ENCODE results near the gene CDH26. TPM values are rescaled to one million over a fixed set of nuclear protein-coding genes. Genes with fewer than 3 reads are reported as not detected.

Gene CDH26
- total and polyA plus RNA-seq, 2 of the 13 experiments (the other 11 are each of a cell fraction or from before 2014, with no cell fraction given), result 0.40 to 1.1 TPM

DNA sequence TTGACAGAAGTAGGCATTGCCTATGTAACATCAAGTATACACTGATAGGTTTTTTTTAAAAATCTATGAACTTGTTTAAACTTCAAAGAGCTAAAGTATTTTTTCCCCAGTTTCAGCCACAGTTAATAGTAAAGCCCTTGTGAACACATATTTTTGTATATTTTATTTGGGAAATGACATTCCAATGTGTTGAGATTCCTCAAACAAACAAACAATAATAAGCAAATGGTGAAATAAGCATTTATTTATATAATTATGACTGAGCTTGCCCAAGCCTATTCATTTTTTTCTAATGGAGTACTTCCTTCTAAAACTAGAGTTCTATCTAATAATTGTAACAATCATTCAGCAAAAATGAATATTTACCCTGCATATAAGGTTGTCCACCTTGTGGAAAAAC, 37.3 kb upstream of the CDH26 start:
- H3K27me3 ChIP-seq (ENCODE audit: control insufficient read depth in 1 of 2, insufficient read depth in 2 of 2, low read length in 2 of 2), result no peaks in the 10 kb centered on the region
- no peaks in the 10 kb centered on the region for H3K79me2 ChIP-seq (ENCODE audit: insufficient read depth, low read length)
- no peaks in the 10 kb centered on the region for H3K4me1 ChIP-seq (ENCODE audit: insufficient read depth, low read length)
- no peak overlapping the region for H3K27ac ChIP-seq (ENCODE audit: extremely low read length, insufficient read depth, low read length)
- H3K36me3 ChIP-seq (replicated peaks in 1 of 2; ENCODE audit: control insufficient read depth in 1 of 2, insufficient read depth in 2 of 2, low read length in 2 of 2), result no peaks in the 10 kb centered on the region
- DNase-seq (ENCODE audit: low spot score), result no peak
- in situ Hi-C loops (cut with HindIII; ENCODE audit: extremely low pct_ligation_motif_present, low pct_unique_long_range_greater_than_20kb) (no loop called here), intact Hi-C loops (cut with micrococcal nuclease; ENCODE audit: unreplicated experiment) (no loop called here)
- no TSS peak for BruUV-seq (replicated peaks)
- no peak overlapping the region for H3K9ac ChIP-seq (ENCODE audit: insufficient read depth, low read depth, low read length)
- FAIRE-seq, result no peak
- H4K20me1 ChIP-seq (ENCODE audit: insufficient read depth, low read length), result no peaks in the 10 kb centered on the region
- ATAC-seq, result no peak
- H2AFZ ChIP-seq (ENCODE audit: low read length), result no peak overlapping the region
- ChIA-PET CTCF (ENCODE audit: low intra/inter-chr PET ratio, low total read pairs) (no interaction called here), POLR2A (no interaction called here)
- H3K9me3 ChIP-seq (ENCODE audit: low read length), result no peaks in the 10 kb centered on the region
- no peak overlapping the region for H3K4me3 ChIP-seq (replicated peaks in 1 of 3; ENCODE audit: insufficient read depth in 1 of 3, low read depth in 2 of 3, low read length in 3 of 3)
- H3K4me2 ChIP-seq (ENCODE audit: low read depth, low read length), result no peak overlapping the region
- TF ChIP-seq ZNF614 (CRISPR knock-in tag; IDR thresholded peaks at IDR 0.05; ENCODE audit: borderline replicate concordance) (no peak), KDM5A (IDR thresholded peaks at IDR 0.05; ENCODE audit: borderline replicate concordance, low read length) (no peak), STAT5B (CRISPR knock-in tag; IDR thresholded peaks at IDR 0.05) (no peak), ZNF451 (CRISPR knock-in tag; IDR thresholded peaks at IDR 0.05) (no peak), ZNF292 (CRISPR knock-in tag; IDR thresholded peaks at IDR 0.05; ENCODE audit: borderline replicate concordance, low read depth) (no peak), SMAD9 (CRISPR knock-in tag; IDR thresholded peaks at IDR 0.05) (no peak), GPN1 (CRISPR knock-in tag; IDR thresholded peaks at IDR 0.05; ENCODE audit: borderline replicate concordance) (no peak), CCDC6 (CRISPR knock-in tag; IDR thresholded peaks at IDR 0.05) (no peak), ARID5B (CRISPR knock-in tag; IDR thresholded peaks at IDR 0.05) (no peak), ZNF530 (CRISPR knock-in tag; IDR thresholded peaks at IDR 0.05; ENCODE audit: low read depth) (no peak), ZNF550 (CRISPR knock-in tag; IDR thresholded peaks at IDR 0.05; ENCODE audit: borderline replicate concordance) (no peak), FUBP1 (CRISPR knock-in tag; IDR thresholded peaks at IDR 0.05; ENCODE audit: borderline replicate concordance) (no peak), ARNT (IDR thresholded peaks at IDR 0.05) (no peak), ZSCAN20 (CRISPR knock-in tag; IDR thresholded peaks at IDR 0.05; ENCODE audit: borderline replicate concordance) (no peak)
- TF ChIP-seq, protein P1, sequence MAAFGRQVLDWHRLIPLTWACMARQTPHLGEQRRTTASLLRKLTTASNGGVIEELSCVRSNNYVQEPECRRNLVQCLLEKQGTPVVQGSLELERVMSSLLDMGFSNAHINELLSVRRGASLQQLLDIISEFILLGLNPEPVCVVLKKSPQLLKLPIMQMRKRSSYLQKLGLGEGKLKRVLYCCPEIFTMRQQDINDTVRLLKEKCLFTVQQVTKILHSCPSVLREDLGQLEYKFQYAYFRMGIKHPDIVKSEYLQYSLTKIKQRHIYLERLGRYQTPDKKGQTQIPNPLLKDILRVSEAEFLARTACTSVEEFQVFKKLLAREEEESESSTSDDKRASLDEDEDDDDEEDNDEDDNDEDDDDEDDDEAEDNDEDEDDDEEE (CRISPR knock-in tag; IDR thresholded peaks at IDR 0.05), result no peak
- TF ChIP-seq, protein P2, sequence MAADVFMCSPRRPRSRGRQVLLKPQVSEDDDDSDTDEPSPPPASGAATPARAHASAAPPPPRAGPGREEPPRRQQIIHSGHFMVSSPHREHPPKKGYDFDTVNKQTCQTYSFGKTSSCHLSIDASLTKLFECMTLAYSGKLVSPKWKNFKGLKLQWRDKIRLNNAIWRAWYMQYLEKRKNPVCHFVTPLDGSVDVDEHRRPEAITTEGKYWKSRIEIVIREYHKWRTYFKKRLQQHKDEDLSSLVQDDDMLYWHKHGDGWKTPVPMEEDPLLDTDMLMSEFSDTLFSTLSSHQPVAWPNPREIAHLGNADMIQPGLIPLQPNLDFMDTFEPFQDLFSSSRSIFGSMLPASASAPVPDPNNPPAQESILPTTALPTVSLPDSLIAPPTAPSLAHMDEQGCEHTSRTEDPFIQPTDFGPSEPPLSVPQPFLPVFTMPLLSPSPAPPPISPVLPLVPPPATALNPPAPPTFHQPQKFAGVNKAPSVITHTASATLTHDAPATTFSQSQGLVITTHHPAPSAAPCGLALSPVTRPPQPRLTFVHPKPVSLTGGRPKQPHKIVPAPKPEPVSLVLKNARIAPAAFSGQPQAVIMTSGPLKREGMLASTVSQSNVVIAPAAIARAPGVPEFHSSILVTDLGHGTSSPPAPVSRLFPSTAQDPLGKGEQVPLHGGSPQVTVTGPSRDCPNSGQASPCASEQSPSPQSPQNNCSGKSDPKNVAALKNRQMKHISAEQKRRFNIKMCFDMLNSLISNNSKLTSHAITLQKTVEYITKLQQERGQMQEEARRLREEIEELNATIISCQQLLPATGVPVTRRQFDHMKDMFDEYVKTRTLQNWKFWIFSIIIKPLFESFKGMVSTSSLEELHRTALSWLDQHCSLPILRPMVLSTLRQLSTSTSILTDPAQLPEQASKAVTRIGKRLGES (CRISPR knock-in tag; IDR thresholded peaks at IDR 0.05; ENCODE audit: borderline replicate concordance), result no peak

Data from HepG2 (cell line).